Measurements from ENCODE around the gene SMURF2.
"Not testable (repeated sequence)": the region's sequence is repeated elsewhere in the genome, so short reads cannot be mapped to it uniquely, and the experiment has no call there.

SMURF2 gene

DNA sequence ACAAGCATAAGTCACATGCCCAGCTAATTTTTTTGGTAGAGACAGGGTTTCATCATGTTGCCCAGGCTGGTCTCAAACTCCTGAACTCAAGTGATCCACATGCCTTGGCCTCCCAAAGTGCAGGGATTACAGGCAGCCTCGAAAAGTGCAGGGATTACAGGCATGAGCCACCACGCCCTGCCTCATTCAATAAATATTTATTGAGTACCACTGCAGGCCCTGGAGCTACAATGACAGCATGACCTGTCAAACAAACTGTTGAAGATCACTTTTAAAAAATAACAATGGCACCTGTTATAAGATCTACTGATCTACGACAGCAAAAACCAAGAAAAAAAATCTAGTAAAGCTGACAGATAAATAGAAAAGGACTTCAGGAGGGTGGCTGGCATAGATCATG is 79.1 kb downstream of the SMURF2 start:
- DNase-seq: no peak

DNA sequence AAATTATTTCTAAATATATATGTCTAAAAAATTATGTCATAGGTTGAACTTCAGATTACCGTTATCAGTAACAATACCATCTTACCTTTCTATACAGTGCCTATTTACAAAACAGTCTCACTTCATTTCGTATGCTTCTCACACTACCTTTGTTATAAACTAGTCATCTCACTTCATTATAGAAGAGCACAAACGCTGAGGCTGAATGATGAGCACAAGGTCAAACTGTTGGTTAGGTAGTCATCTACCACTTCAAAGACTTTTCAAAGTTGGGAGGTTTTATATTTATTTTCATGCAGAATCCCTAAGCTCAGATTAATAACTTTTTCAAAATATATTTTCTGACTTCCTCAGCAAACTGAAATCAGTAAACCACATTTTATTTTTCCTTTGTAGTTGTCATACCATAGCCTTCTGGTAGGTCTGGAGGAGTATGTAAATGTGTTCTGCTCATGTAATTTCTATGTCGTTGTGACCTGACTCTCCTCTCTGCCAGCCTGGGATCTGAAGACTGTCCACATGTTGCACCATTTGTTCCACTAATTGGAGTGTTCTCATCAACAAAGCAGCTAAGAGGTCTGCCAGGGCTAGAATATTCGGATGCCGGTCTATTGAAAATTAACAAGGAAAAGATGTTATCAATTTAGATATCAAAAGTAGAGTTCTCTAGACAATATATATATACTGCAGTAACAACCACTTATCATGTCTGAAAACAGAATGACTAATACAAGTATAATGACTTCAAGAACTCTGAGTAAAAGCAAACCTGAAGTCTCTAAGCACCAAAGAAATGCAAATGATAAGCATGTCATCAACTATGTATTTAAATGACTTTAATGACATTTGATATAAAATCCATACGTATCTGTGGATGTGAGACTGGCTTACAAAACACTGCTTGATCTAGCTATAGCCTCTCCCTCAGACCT is 81.5 kb downstream of the SMURF2 start:
- DNase-seq: peak; percentile 42 to 48

DNA sequence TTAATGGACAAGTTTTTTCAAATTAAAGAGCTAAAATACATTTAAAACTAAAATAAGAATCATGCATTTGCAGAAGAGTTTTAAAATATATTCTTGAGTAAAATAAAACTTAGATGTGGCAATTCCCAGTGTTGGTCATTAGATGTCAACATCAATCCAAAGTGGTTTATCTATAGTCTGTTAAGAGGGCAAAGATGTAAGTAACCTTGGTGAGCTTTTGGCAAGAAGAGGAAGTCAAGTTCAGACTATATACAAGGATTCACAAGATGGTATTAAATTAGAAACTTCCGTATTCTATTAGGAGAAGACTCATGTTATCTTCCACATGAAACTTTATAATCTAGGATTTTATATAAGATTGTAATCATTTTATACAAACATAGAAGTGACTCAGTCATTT is 82.2 kb downstream of the SMURF2 start:
- DNase-seq: no peak

DNA sequence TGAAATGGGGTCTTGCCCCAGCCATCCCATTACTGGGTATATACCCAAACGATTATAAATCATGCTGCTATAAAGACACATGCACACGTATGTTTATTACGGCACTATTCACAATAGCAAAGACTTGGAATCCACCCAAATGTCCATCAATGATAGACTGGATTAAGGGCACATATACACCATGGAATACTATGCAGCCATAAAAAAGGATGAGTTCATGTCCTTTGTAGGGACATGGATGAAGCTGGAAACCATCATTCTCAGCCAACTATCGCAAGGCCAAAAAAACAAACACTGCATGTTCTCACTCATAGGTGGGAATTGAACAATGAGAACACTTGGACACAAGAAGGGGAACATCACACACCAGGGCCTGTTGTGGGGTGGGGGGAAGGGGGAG is 85.1 kb downstream of the SMURF2 start:
- not testable (repeated sequence) for DNase-seq

DNA sequence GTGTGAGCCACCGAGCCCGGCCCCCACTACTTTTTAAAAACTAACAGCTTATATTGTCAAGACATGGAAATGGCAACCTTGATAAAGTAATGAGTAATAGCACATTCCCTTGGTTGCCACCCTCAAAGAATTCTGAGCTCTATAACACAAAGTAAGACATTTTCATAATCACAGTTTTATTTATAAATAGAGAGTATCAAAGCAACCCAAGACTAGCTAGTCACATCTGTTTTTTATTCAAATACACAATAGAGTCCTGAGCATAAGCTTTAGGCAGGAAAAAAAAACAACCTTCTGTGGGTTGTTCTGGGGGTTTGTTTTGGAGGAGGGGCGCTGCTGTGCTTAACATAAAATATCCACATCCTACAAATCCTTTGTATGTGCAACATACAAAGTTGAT is 86.7 kb downstream of the SMURF2 start:
- DNase-seq: no peak

DNA sequence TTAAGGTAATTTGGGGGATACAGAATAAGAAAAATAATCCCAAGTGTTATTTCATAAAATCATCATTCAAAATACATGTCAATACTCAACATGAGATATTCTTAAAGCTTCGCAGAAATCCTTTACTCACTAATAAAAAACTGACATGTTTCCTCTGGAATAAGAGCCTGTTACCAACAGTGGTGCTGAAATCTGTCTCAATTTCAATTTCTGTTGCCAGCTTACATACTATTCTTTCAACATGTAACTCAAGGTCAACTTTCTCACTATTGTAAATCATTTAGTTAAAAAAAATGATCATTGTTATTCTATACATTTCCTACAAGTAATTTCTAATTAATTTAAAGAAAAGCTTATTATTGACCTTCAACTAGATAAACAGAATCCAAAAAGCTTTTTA is 87.5 kb downstream of the SMURF2 start:
- DNase-seq: no peak

DNA sequence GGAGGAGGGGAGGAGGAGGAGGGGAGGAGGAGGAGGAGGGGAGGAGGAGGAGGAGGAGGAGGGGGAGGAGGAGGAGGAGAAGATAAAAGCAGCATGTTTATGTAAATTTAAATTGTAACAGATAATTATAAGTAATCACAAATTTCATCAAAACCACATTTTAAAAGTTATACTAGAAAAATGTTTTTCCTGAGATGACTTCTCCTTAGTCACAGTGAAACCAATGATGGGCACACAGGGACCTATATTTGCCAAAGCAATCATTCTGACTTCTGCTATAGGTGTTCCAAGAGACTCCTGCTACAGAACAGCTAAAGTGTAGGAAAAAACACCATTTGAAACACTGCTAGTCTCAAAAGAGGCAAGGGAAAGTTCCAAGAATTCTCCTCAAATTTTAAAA is 88.9 kb downstream of the SMURF2 start:
- no peak for DNase-seq

DNA sequence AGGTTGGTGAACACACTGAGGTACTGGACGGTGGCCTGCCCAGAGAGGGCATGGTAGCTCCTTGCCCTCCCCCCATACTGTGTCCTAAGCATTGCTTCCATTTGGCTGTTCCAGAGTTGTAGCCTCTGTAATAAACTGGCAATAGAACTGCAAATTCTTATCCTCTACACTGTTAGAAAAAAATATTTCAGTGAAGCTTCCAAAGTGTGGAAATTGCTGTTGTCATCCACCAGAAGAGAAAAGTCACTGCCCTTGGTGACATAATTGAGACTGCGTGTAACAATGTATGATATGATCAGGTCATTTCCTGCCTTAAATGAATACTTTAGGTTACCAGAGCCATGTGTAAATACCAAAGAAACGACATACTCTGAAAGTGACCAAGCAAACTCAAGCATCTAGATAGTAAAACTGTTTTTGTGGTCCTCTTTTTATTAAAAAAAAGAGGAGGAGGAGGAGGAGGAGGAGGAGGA is 89.4 kb downstream of the SMURF2 start:
- no peak for DNase-seq

DNA sequence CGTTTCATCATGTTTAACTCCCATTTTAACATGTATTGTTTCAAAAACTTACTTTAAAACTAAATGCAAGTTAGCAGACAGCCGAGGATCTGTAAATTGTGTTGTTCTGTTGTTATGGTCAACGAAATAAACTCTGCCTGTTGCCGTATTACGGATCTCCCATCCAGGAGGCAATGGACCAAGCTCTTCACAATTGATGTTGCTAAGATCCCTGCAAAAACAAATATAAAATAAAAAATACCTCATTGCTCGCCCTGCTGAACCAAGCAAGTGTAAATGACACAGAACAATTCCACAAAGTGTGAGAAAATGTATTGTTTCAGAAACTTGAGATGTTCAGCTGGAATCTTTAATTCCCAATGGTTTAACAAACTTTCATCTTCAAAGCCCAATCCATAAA is 90.4 kb downstream of the SMURF2 start:
- no peak for DNase-seq

DNA sequence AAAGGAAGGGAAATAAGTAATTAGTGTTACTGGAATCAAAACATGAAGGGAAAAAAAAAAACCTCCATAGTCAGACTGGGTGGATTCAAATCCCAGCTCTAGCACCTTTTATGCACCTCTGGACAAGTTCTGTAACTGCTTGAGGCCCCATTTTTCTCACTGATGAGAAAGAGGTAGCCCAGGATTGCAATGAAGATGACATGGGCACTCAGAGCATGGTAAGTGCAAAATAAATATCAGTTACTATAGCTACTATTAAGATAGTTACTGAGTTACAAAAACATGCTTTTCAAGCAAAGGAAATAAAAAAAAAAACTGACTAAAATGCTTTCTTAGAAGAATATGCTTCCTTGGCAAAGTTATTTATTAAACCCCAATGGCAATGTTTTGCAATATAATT is 96.5 kb downstream of the SMURF2 start:
- DNase-seq: no peak

DNA sequence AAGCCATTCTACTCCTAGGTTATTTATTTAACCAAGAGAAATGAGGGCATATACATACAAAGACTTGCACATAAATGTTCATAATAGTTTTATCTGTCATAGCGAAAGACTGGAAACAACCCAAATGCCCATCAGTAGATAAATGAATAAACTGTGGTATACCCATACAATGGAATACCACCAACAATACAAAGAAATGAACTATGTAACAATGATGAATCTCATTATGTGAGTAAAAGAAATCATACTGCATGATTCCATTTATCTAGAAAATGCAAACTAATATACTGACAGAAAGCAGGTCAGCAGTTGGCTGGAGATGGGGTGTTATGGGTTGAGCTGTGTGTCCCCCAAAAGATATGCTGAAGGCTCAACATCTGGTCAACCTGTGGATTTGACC is 98.0 kb downstream of the SMURF2 start:
- no peak for DNase-seq

DNA sequence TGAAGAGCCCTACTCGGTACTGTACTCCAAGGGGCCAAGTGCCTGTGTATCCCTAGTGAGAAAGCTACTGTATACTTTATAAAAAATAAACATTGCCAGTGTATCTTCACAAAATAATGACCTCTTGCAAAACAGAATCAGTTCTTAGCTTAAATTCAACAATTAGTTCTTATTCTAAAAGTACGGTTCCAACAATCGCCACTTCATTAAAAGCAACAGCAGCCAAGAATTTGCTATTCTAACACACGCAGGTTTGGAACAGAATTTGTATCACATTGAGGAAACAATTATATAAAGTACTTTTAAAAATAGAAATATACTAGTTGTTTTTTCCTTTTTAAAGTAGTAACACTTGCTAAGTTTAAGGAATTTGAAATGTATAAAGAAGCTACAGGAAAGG is 106.8 kb downstream of the SMURF2 start:
- DNase-seq: no peak

DNA sequence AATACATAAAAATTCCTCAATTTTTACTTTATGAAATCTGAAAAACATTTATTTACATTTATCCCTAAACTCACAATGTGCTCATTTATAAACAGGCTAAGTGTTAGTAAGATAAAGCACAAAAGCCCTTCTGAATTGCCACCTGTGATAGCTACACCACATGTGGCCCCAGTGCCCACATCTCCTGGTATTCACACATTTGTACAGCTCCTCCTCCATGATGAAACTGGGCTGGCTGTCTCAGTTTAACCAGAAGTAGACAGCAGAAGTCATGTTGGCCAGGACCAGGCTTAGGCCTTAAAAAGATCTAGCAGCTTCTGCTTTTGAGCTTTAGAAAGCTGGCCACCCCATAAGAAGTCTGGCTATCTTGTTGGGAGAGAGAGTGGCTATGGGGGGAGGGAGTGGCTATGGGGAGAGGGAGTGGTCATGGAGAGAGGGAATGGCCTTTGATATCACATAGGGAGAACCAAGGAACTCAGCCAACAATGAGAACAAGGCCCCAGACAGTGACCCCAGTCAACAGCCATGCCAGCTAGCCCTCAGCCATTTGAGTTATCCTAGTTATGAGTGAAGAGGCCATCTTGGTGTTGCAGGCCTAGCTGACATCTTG is 108.0 kb downstream of the SMURF2 start:
- no peak for DNase-seq

DNA sequence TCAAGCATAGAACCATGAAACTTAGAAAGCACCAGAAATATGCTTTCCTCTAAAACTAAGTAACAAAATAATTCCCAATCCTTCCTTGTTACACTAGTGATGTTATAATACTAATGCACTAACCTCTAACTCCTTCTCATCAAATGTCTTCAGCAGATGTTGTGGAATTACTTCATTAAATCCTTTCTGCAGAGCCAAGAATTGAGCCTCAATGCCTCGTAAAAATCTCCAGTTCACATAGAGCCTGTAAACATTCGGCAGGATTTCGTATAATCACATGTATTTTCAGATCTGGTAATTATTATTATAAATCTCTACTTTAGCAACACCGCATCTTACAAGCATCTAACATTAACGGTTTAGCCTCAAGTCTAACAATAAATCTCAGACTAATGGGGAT is 110.6 kb downstream of the SMURF2 start:
- DNase-seq: no peak

DNA sequence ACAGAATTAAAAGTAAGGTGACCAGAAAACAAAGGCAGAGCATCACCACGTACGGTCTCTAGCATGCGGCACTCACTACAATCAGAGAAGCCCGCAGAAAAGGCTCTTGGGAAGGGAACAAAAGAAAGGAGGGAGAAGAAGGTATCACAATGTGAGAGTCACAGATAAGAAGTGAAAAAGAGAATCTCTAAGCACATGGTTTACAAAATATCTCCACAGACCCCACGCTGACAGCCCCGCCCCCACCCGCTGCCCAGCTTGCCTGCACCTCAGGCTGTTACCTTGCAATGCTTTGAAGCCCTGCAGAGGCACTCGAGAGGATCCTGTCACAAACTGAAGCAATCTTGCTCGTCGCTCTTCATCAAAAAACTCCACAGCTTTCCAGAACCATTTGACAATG is 114.8 kb downstream of the SMURF2 start:
- DNase-seq: no peak

DNA sequence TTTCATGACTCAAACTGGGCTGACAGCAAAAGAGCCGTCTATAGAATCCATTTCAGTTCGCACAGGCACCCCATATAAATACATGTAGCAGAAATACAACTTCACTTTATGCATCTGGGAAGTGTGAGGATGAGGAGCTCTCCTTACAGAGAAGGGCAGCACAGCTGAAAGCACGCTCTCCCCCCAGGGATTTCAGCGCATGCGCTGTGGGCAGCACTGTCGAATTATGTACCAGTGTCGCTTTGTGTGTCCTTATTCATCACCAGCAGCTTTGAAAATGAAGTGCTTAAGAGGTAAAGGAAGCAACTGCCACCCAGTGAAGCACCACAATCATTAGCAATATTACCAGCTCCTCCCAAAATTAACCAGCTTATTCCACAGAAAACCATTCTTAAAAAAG is 115.4 kb downstream of the SMURF2 start:
- DNase-seq: no peak

DNA sequence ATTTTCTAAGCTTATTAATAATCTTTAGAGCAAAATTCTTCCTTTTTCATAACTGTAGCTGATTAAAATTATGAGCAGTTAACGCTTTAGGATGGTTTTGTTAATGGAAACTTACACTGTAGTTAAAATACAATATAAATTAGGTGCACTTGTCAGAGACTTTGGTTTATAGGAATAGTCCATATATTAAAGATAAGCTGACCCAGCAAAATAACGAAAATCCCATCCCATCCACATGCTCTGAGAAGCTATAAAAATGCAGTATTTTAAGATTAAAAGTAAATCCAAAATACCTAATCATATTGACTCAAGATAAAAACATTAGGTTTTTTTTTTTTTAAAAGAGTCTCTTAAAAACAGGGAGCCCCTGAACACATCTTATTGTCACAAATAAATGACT is 117.4 kb downstream of the SMURF2 start:
- DNase-seq: no peak

DNA sequence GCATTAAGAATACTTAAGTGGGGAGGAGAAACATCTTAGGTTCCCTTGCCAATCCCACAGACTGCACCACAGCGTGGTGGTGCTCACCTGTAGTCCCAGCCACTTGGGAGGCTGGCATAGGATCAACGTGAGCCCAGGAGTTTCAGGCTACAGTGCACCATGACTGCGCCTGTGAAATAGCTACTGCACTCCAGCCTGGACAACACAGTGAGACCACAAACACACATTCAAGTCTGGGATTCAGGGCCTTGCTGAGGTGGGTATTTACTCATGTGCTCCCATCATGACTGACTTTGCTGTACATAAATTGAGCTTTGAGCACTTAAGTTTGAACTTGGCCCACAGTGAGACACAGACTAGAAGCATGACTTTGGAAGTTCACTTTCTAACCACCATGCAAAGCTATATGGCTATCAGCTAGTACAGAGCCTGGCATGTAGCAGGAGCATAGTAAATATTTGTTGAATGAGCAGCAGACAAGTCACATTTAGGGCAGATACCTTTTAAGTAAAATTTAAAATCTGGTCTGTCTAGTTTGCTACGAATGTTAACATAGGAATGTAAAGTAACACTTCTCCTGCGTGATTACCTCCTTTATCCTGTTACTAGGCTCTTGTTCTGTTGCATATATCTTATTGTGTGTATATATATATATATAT is 121.9 kb downstream of the SMURF2 start:
- DNase-seq: no peak

DNA sequence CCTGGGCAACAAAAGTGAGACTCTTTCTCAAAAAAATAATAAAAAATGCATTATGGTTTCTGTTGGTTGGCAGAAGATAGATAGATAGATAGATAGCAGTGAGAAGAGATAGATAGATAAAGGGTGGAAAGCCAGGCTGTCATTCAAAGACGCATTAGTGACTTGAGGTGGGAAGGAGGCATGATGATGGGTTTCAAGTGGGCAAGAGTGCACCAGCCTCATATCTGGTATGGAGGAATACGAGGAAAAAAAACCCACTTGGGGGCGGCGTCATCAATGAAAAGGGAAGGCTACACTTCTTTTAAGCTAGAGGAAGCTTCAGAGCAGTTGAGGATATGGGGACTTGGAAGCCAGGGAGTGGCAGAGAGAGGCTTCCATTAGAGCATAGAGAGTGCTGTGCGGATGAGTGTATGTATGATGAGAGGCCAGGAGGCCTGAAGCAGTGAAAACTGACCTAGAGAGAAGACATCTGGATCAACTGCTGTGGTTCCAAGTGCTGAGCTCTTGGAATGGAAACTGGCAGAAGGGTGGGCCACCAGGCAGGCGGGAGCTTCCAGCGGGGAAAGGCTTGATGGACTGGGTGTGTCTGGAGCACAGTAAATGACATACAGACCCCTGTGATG is 123.5 kb downstream of the SMURF2 start:
- DNase-seq: no peak

DNA sequence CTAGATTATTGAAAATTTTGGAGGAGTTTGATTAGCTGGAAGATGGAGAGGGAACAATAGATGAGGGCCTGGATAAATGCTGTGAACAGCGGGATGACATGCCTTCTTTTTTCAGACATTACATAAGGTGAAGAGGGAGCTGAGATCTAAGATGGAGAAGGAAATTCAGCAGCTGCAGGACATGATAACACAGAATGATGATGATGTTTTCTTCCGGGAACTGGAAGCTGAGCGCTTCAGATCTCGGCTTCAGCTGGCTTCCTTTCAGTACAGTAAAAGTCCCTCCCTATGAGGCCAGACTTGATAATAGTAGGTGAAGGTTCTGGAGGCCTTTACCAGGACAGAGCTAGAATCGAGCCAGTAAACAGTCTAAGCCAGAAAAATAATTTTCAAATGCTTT is 124.6 kb downstream of the SMURF2 start:
- no peak for DNase-seq

DNA sequence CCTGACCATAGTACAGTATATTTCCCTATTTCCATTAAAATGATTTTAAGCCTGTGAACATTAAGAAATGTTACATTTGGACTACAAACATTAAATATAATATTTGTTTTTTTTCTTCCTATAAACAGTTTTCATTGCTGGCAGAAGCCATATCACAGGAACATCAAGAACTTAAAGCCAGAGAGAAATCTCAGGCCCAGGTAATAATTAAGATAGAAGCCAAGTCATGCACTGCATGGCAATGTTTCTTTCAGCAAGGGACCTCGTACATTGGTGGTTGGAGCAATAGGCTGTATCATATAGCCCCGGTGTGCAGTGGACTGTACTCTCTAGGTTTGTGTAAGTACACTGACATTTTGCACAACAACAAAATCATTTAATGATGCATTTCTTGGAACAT is 125.2 kb downstream of the SMURF2 start:
- DNase-seq: no peak

DNA sequence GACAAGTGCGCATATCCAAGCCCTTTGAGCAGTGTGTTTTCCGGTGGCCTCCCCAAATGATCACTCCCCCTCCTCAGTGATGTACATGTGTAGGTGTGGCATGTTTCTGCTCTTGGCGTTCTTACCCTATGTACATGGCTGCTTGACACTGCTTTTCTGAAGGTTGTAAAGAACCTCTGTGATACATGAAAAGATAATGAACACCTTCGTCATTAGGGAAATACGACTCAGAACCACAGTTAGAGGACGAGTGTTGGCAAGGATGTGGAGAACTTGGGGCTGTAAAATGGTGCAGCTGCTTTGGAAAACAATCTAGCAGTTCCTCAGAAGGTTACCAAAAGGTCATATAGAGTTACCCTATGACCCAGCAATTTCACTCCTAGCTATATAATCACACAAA is 126.8 kb downstream of the SMURF2 start:
- no peak for DNase-seq

DNA sequence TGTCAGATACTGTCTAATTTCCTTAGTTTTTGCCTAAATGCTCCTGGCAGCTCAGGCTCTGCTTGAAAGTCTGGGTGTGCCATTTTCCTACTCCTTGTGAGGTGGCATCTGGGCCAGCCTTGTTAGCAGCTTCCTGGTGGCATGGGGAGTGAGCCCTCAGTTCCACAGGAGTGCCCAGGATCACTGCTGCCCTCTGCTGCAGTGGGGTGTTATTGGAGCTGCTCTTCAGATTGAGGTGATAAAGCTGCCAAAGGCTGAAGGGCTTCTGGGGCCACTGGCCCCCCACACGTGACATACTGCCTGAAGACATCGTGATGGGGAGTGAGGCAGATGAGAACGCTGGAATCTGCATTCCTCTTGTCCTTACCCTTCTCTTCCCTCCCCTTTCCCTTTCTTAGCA is 127.9 kb downstream of the SMURF2 start:
- DNase-seq: peak in 1 of 2 experiments; percentile 28

DNA sequence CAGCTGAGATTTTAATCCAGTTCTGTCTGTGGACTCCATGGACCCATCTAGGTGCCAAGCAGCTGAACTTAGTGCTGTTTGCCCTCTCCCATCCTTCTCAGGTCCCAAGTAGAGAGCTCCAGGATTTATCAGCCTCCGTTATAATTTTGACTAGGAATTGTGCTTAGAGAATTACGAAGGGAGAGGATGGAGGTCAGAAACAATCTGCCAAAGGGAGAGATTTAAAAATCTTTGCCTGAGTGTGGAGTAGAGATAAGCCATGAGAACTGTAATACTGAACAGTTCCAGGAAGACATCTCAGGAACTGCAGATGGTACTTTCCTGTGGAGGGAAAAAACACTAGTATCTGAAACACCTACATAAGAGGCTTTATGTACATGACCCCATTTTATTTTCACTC is 128.3 kb downstream of the SMURF2 start:
- no peak for DNase-seq

All from activated T-cell treated with anti-CD3 and anti-CD28 coated beads, Interleukin-2, amount 50 U/mL, for 48 hours (primary cell).